HEK293 (cell line): ENCODE data around the gene CAMK2B.

ENCODE experiments used
- CTCF ChIA-PET: fragments of 350-600 bp; formaldehyde crosslinking; extraction: SDS; loops from one replicate; lab custom pipeline; 2021; ENCODE audit warnings: antibody characterized with exemption; lab: Yijun Ruan, JAX
- POLR2A ChIA-PET: fragments of 300-600 bp; formaldehyde crosslinking; extraction: SDS; loops from one replicate; lab custom pipeline; 2020; ENCODE audit warnings: antibody characterized with exemption, inconsistent platforms; lab: Yijun Ruan, JAX
- H3K27ac ChIP-seq: fragments of 200-500 bp; sonication (Bioruptor generic); 2 replicates; pipeline ENCODE4 v1.5.1; 2014; ENCODE audit warnings: low read depth, low read length, control low read depth, inconsistent platforms; ENCODE audit errors: extremely low read depth
- H3K36me3 ChIP-seq, 2 experiments: fragments of 200-500 bp in 1 of 2; sonication (Bioruptor generic) in 1 of 2; 1 replicate in 1 of 2; 2 replicates in 1 of 2; pipeline ENCODE4 v1.5.1; 2014 to 2017; ENCODE audit warnings: inconsistent platforms in 2 of 2, low read length in 2 of 2; ENCODE audit not compliant: control insufficient read depth in 2 of 2, insufficient read depth in 1 of 2
- H3K4me1 ChIP-seq: fragments of 200-500 bp; sonication (Bioruptor generic); 2 replicates; pipeline ENCODE4 v1.5.1; 2014; ENCODE audit warnings: mild to moderate bottlenecking, low read length, inconsistent platforms; ENCODE audit not compliant: control insufficient read depth, insufficient read depth
- H3K4me3 ChIP-seq: 2 replicates; pipeline ENCODE4 v1.5.1; 2011; ENCODE audit warnings: low read depth, mild to moderate bottlenecking, control low read depth, low read length, moderate library complexity
- H3K9me3 ChIP-seq: fragments of 200-500 bp; sonication (Bioruptor generic); 2 replicates; pipeline ENCODE4 v1.5.1; 2014; ENCODE audit warnings: low read depth, low read length, inconsistent platforms; ENCODE audit not compliant: control insufficient read depth, insufficient read depth
- AEBP2 ChIP-seq: fragments of 450-650 bp; formaldehyde crosslinking; IDR thresholded peaks from 2 replicates; pipeline ENCODE4 v1.5.1; 2016; ENCODE audit warnings: missing biosample characterization, missing genetic modification characterization, borderline replicate concordance
- GLIS2 ChIP-seq: fragments of 450-650 bp; formaldehyde crosslinking; IDR thresholded peaks from 2 replicates; pipeline ENCODE4 v1.5.1; 2016; ENCODE audit warnings: missing biosample characterization, missing genetic modification characterization
- KLF1 ChIP-seq: fragments of 450-650 bp; formaldehyde crosslinking; IDR thresholded peaks from 2 replicates; pipeline ENCODE4 v1.5.1; 2016; ENCODE audit warnings: missing biosample characterization, missing genetic modification characterization
- REPIN1 ChIP-seq: fragments of 450-650 bp; formaldehyde crosslinking; IDR thresholded peaks from 2 replicates; pipeline ENCODE4 v1.5.1; 2017; ENCODE audit warnings: missing biosample characterization, missing genetic modification characterization, low read depth
- ZBTB7A ChIP-seq: fragments of 450-650 bp; formaldehyde crosslinking; IDR thresholded peaks from 2 replicates; pipeline ENCODE4 v1.5.1; 2016; ENCODE audit warnings: low read depth, missing biosample characterization, missing genetic modification characterization
- ZBTB8A ChIP-seq: fragments of 450-650 bp; formaldehyde crosslinking; IDR thresholded peaks from 2 replicates; pipeline ENCODE4 v1.5.1; 2016; ENCODE audit warnings: missing biosample characterization, missing genetic modification characterization
- ZFHX2 ChIP-seq: fragments of 450-650 bp; formaldehyde crosslinking; conservative IDR thresholded peaks from 2 replicates; pipeline ENCODE4 v1.5.1; 2016; ENCODE audit warnings: missing biosample characterization, missing genetic modification characterization
- ZIC2 ChIP-seq: fragments of 450-650 bp; formaldehyde crosslinking; IDR thresholded peaks from 2 replicates; pipeline ENCODE4 v1.5.1; 2016; ENCODE audit warnings: missing biosample characterization, missing genetic modification characterization
- ZNF10 ChIP-seq: fragments of 450-650 bp; formaldehyde crosslinking; IDR thresholded peaks from 2 replicates; pipeline ENCODE4 v1.5.1; 2017; ENCODE audit warnings: missing biosample characterization, missing genetic modification characterization
- ZNF416 ChIP-seq: fragments of 450-650 bp; formaldehyde crosslinking; IDR thresholded peaks from 2 replicates; pipeline ENCODE4 v1.5.1; 2016; ENCODE audit warnings: missing biosample characterization, missing genetic modification characterization
- ZNF501 ChIP-seq: fragments of 450-650 bp; formaldehyde crosslinking; IDR thresholded peaks from 2 replicates; pipeline ENCODE4 v1.5.1; 2016; ENCODE audit warnings: missing biosample characterization, missing genetic modification characterization
- ZNF529 ChIP-seq: fragments of 450-650 bp; formaldehyde crosslinking; IDR thresholded peaks from 2 replicates; pipeline ENCODE4 v1.5.1; 2017; ENCODE audit warnings: missing genetic modification characterization, missing biosample characterization; ENCODE audit not compliant: insufficient replicate concordance
- ZNF544 ChIP-seq: fragments of 450-650 bp; formaldehyde crosslinking; IDR thresholded peaks from 2 replicates; pipeline ENCODE4 v1.5.0; 2017; ENCODE audit warnings: missing biosample characterization, missing genetic modification characterization
- ZNF658 ChIP-seq: fragments of 450-650 bp; formaldehyde crosslinking; IDR thresholded peaks from 2 replicates; pipeline ENCODE4; 2016; ENCODE audit warnings: missing biosample characterization, missing genetic modification characterization
- ZNF664 ChIP-seq: fragments of 450-650 bp; formaldehyde crosslinking; IDR thresholded peaks from 2 replicates; pipeline ENCODE4 v1.5.1; 2016; ENCODE audit warnings: missing biosample characterization, missing genetic modification characterization
- ZNF76 ChIP-seq: fragments of 450-650 bp; formaldehyde crosslinking; IDR thresholded peaks from 2 replicates; pipeline ENCODE4; 2016; ENCODE audit warnings: low read depth, missing biosample characterization, missing genetic modification characterization, borderline replicate concordance
- ZNF785 ChIP-seq: fragments of 450-650 bp; formaldehyde crosslinking; IDR thresholded peaks from 2 replicates; pipeline ENCODE4 v1.5.1; 2016; ENCODE audit warnings: missing biosample characterization, missing genetic modification characterization
- ZSCAN18 ChIP-seq: fragments of 450-650 bp; formaldehyde crosslinking; IDR thresholded peaks from 2 replicates; pipeline ENCODE4 v1.5.1; 2016; ENCODE audit warnings: missing biosample characterization, missing genetic modification characterization
- ZSCAN23 ChIP-seq: fragments of 450-650 bp; formaldehyde crosslinking; IDR thresholded peaks from 2 replicates; pipeline ENCODE4 v1.5.1; 2016; ENCODE audit warnings: missing biosample characterization, missing genetic modification characterization
- ZXDB ChIP-seq: fragments of 450-650 bp; formaldehyde crosslinking; IDR thresholded peaks from 2 replicates; pipeline ENCODE4 v1.5.1; 2016; ENCODE audit warnings: missing biosample characterization, missing genetic modification characterization

The CAMK2B gene

DNA sequence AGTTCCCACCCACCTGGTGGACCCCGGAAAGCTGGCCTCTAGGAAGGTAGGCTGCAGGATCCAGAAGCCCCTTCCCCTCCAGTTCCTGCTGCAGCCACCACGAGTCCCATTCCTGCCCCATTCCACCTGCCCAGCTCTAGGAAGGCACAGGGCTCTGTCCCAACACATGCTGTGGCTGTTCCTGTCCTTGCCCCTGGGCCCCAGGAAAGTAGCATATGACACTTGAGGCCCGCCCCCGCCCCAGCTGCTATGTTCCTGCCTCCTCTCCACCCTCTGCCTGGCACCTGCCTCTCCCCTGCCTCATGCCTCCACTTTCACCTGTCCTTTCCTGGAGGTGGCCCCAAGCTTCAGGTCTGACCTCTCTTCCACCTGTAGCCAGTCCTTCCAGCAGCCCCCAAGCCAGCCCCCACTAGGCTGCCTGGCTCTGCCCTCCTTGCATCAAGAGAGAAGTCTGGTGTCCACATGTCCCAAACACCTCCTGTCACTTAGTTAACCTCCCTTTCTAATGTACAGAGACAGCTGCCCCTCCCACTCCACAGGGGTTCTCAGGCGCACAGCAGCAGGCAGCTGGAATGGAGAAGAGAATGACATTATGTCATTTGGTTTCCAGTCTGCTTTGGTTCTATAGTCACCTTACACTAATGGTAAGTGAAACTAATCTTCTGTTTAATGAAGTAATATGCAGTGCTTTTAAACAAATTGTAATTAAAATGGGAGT lies 101.9 kb downstream of the CAMK2B start (continued):
- TF ChIP-seq ZNF785 (tag by site-specific recombination) (no peak), ZFHX2 (peak; percentile 62), ZIC2 (tag by site-specific recombination) (peak; percentile 75), ZNF10 (tag by site-specific recombination) (no peak), ZNF501 (tag by site-specific recombination) (no peak), KLF1 (peak; percentile 42; the same call in 1 of the 2 replicates), GLIS2 (tag by site-specific recombination) (0 out of 2 replicates have a peak, but pooled peaks have one; percentile 14)

GRCh38 chr7:44222776-44223261 lies 102.6 kb downstream of the CAMK2B start:
- ChIA-PET CTCF (interaction anchor here (0.6 kb wide), 3 partner anchors 96 to 126 kb away, joined by 3 to 4 read pairs (median 3); no protein-coding TSS in a partner anchor), POLR2A (interaction anchor here (0.5 to 1.1 kb wide), 2 partner anchors 22 to 551 kb away, joined by 3 read pairs; partner anchors contain the start of gene YKT6)
- H3K4me1 ChIP-seq, result no peaks in the 10 kb centered on the region; the same call in 1 of the 2 replicates
- H3K9me3 ChIP-seq, result no peaks in the 10 kb centered on the region
- no peak overlapping the region for H3K4me3 ChIP-seq
- TF ChIP-seq ZIC2 (tag by site-specific recombination) (0 out of 2 replicates have a peak, but pooled peaks have one; percentile 6), ZBTB7A (tag by site-specific recombination) (no peak)
- no peak overlapping the region for H3K27ac ChIP-seq
- no peaks in the 10 kb centered on the region for H3K36me3 ChIP-seq

GRCh38 chr7:44222074-44222473 lies 103.3 kb downstream of the CAMK2B start:
- POLR2A ChIA-PET, result interaction anchor here (0.5 kb wide), 1 partner anchor 552 kb away, joined by 3 read pairs; no protein-coding TSS in a partner anchor
- Histone ChIP-seq H3K4me3 (no peak overlapping the region), H3K4me1 (no peaks in the 10 kb centered on the region; the same call in 1 of the 2 replicates)

More at GRCh38 chr7:44222074-44222473, 103.3 kb downstream of the CAMK2B start:
- Histone ChIP-seq H3K9me3 (no peaks in the 10 kb centered on the region), H3K27ac (no peak overlapping the region), H3K36me3 (no peaks in the 10 kb centered on the region)
- TF ChIP-seq ZBTB8A (tag by site-specific recombination) (no peak), ZNF544 (tag by site-specific recombination) (no peak), AEBP2 (no peak), ZNF416 (no peak), REPIN1 (tag by site-specific recombination) (no peak), ZNF529 (tag by site-specific recombination) (no peak), ZXDB (no peak), ZNF658 (no peak), ZSCAN18 (tag by site-specific recombination) (no peak), ZNF76 (tag by site-specific recombination) (no peak), ZSCAN23 (tag by site-specific recombination) (no peak), ZNF664 (tag by site-specific recombination) (no peak)
- CTCF ChIA-PET, result interaction anchor here (0.6 kb wide), 2 partner anchors 110 to 326 kb away, joined by 3 read pairs; no protein-coding TSS in a partner anchor
